Activated CD8-positive, alpha-beta memory T cell treated with anti-CD3 and anti-CD28 coated beads for 4 hours (primary cell): ENCODE results near the gene VAV2.
A peak's percentile ranks its signal among the peaks of the same experiment; 100 is the strongest.
"Not testable (repeated sequence)": the region's sequence is repeated elsewhere in the genome, so short reads cannot be mapped to it uniquely, and the experiment has no call there.

Source experiments
- DNase-seq, 2 donors: peaks; one replicate each; pipeline ENCODE4 v3.0.0-alpha.2; 2020; ENCODE audit warnings: low read depth in 2 of 2

Gene VAV2

GRCh38 chr9:133996531-133997520 lies 4.7 kb upstream of the VAV2 start:
- DNase-seq = no peak

GRCh38 chr9:133995012-133995896 lies 3.1 kb upstream of the VAV2 start:
- no peak for DNase-seq

- DNase-seq = peak; percentile 37 to 56
Observed at GRCh38 chr9:133994353-133995011, 2.4 kb upstream of the VAV2 start.

- no peak for DNase-seq
Observed at GRCh38 chr9:133993635-133994253, 1.6 kb upstream of the VAV2 start.

GRCh38 chr9:133992780-133993634 lies 883 bp upstream of the VAV2 start:
- DNase-seq = peak; percentile 48 to 55

- DNase-seq = no peak
Observed at GRCh38 chr9:133991214-133991921, 756 bp downstream of the VAV2 start.

- no peak for DNase-seq
Observed at GRCh38 chr9:133990366-133991213, 1.5 kb downstream of the VAV2 start.

GRCh38 chr9:133989625-133990365 lies 2.3 kb downstream of the VAV2 start:
- no peak for DNase-seq

- DNase-seq = not testable (repeated sequence)
Observed at GRCh38 chr9:133988771-133989170, 3.4 kb downstream of the VAV2 start.

GRCh38 chr9:133987946-133988665 lies 4.0 kb downstream of the VAV2 start:
- no peak for DNase-seq

- DNase-seq = no peak
Observed at GRCh38 chr9:133987446-133987788, 4.7 kb downstream of the VAV2 start.

GRCh38 chr9:133986774-133987445 lies 5.2 kb downstream of the VAV2 start:
- no peak for DNase-seq

- no peak for DNase-seq
Observed at GRCh38 chr9:133986061-133986460, 6.1 kb downstream of the VAV2 start.

- no peak for DNase-seq
Observed at GRCh38 chr9:133982971-133983720, 9.0 kb downstream of the VAV2 start.

- no peak for DNase-seq
Observed at GRCh38 chr9:133981958-133982681, 10.0 kb downstream of the VAV2 start.

- no peak for DNase-seq
Observed at GRCh38 chr9:133981589-133981957, 10.6 kb downstream of the VAV2 start.
